Stimulated activated naive CD8-positive, alpha-beta T cell treated with anti-CD3 and anti-CD28 coated beads, Interleukin-15, Interleukin-2, amounts not matched to agents 100 ng/mL and 50 ng/mL, for 24 hours (primary cell): ENCODE data around the gene LPIN2.

Source experiments
- H3K27ac Mint-ChIP-seq: one replicate; pipeline ENCODE4 v1.8.0; 2021; ENCODE audit warnings: mild to moderate bottlenecking, mixed read lengths
- H3K27me3 Mint-ChIP-seq: one replicate; pipeline ENCODE4 v1.8.0; 2021; ENCODE audit warnings: mixed read lengths
- H3K36me3 Mint-ChIP-seq: one replicate; pipeline ENCODE4 v1.8.0; 2021; ENCODE audit warnings: low read depth, mixed read lengths
- H3K4me1 Mint-ChIP-seq: one replicate; pipeline ENCODE4 v1.8.0; 2021; ENCODE audit warnings: low read depth, mixed read lengths
- H3K4me3 Mint-ChIP-seq: one replicate; pipeline ENCODE4 v1.8.0; 2021; ENCODE audit warnings: mild to moderate bottlenecking, mixed read lengths
- H3K9me3 Mint-ChIP-seq: one replicate; pipeline ENCODE4 v1.8.0; 2021; ENCODE audit warnings: mixed read lengths

The LPIN2 gene

DNA sequence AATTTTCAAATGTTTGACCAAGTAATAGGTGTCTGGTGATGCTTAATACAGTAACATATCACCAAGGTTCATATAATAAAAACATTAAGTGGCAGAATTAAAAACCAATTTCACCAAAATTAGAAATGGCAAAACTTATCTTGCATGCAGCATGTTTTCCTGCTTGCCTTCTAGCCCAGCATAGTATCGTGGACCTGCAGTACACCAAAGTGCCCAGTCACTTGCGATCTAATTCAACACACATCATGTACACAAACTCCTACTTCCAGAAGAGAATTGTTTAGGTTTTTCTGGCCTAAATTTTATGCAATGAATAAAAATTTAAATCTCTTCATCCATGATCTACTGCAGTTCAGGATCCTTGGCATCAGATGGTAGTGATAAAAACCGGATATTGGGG, 28.9 kb downstream of the LPIN2 start:
- Mint-ChIP-seq H3K27me3 (no peaks in the 10 kb centered on the region), H3K36me3 (peaks cover 18% of the 10 kb centered on the region), H3K4me3 (no peak overlapping the region), H3K9me3 (no peaks in the 10 kb centered on the region), H3K4me1 (peaks cover 86% of the 10 kb centered on the region), H3K27ac (peak overlapping the region; percentile 73)

- no peaks in the 10 kb centered on the region for H3K9me3 Mint-ChIP-seq
Measured at GRCh38 chr18:2983296-2983695, 29.6 kb downstream of the LPIN2 start.

GRCh38 chr18:2982452-2983269, 30.3 kb downstream of the LPIN2 start:
- peaks cover 86% of the 10 kb centered on the region for H3K4me1 Mint-ChIP-seq
- peaks cover 7% of the 10 kb centered on the region for H3K36me3 Mint-ChIP-seq
- H3K9me3 Mint-ChIP-seq, result no peaks in the 10 kb centered on the region
- H3K27me3 Mint-ChIP-seq, result no peaks in the 10 kb centered on the region
- H3K4me3 Mint-ChIP-seq, result peak overlapping the region; percentile 72
- peak overlapping the region; percentile 92 for H3K27ac Mint-ChIP-seq

More at GRCh38 chr18:2983296-2983695, 29.6 kb downstream of the LPIN2 start:
- Mint-ChIP-seq H3K36me3 (peaks cover 12% of the 10 kb centered on the region), H3K27ac (peak overlapping the region; percentile 92), H3K4me3 (peak overlapping the region; percentile 72), H3K4me1 (peaks cover 86% of the 10 kb centered on the region), H3K27me3 (no peaks in the 10 kb centered on the region)

DNA sequence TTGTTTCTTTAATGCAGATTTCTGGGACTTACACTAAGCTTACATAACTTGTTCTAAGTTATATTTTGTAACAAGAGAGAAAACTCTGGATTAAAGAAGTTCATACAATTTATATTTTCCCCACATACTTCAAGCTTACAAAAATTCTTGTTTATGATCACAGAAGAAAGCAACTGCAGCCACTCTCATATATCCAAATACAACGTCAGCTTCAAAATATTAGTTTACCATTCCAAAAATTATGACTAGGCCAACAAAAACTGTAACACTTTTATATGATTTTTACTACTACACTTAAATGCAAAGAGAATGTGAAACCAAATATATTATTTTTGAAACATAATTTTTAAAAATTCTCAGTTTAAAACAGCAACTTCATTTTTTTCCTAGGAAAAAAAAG, 30.9 kb downstream of the LPIN2 start:
- Mint-ChIP-seq H3K27me3 (no peaks in the 10 kb centered on the region), H3K4me1 (peaks cover 91% of the 10 kb centered on the region)

GRCh38 chr18:2981212-2981728, 31.7 kb downstream of the LPIN2 start:
- H3K4me1 Mint-ChIP-seq, result peaks cover 98% of the 10 kb centered on the region
- H3K27ac Mint-ChIP-seq, result peak overlapping the region; percentile 92
- no peaks in the 10 kb centered on the region for H3K27me3 Mint-ChIP-seq
- no peaks in the 10 kb centered on the region for H3K9me3 Mint-ChIP-seq
- peaks cover 7% of the 10 kb centered on the region for H3K36me3 Mint-ChIP-seq
- H3K4me3 Mint-ChIP-seq, result peak overlapping the region; percentile 72

More for the DNA sequence above, 30.9 kb downstream of the LPIN2 start:
- Mint-ChIP-seq H3K36me3 (peaks cover 4% of the 10 kb centered on the region), H3K9me3 (no peaks in the 10 kb centered on the region), H3K27ac (peak overlapping the region; percentile 92), H3K4me3 (peak overlapping the region; percentile 72)

GRCh38 chr18:2979871-2980790, 32.8 kb downstream of the LPIN2 start:
- Mint-ChIP-seq H3K9me3 (no peaks in the 10 kb centered on the region), H3K27ac (peak overlapping the region; percentile 92), H3K36me3 (peaks cover 12% of the 10 kb centered on the region), H3K4me3 (peak overlapping the region; percentile 72), H3K27me3 (no peaks in the 10 kb centered on the region), H3K4me1 (peaks cover 98% of the 10 kb centered on the region)

DNA sequence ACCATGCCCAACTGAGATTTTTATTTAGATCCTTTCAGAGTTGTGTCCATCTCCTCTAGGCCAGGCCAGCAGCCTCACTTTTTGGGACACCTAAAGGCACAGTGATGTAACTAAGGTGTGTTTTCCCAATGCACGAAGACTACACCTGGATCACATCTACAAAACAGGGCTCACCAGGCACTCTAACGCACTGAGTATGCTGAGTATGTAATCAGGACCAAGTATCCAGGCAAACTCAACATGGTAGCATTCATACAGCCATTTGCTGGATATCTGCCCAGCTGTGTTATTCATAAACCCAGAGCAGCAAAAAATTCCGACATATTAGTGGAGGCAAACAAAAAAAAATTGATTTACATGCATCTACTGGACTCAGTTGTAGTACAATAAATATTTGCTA, 33.8 kb downstream of the LPIN2 start:
- Mint-ChIP-seq H3K27ac (peak overlapping the region; percentile 92), H3K4me1 (peaks cover 98% of the 10 kb centered on the region), H3K36me3 (peaks cover 12% of the 10 kb centered on the region), H3K4me3 (peak overlapping the region; percentile 72), H3K27me3 (no peaks in the 10 kb centered on the region), H3K9me3 (no peaks in the 10 kb centered on the region)

- Mint-ChIP-seq H3K9me3 (no peaks in the 10 kb centered on the region), H3K36me3 (peaks cover 12% of the 10 kb centered on the region), H3K27me3 (no peaks in the 10 kb centered on the region), H3K27ac (peak overlapping the region; percentile 92), H3K4me3 (peak overlapping the region; percentile 72), H3K4me1 (peaks cover 98% of the 10 kb centered on the region)
Measured at GRCh38 chr18:2978661-2979106, 34.3 kb downstream of the LPIN2 start.

- Mint-ChIP-seq H3K27me3 (no peaks in the 10 kb centered on the region), H3K36me3 (peaks cover 12% of the 10 kb centered on the region), H3K4me3 (peak overlapping the region; percentile 72), H3K4me1 (peaks cover 98% of the 10 kb centered on the region), H3K27ac (peak overlapping the region; percentile 92), H3K9me3 (no peaks in the 10 kb centered on the region)
Measured at GRCh38 chr18:2978208-2978607, 34.7 kb downstream of the LPIN2 start.

GRCh38 chr18:2976218-2977132, 36.5 kb downstream of the LPIN2 start:
- H3K9me3 Mint-ChIP-seq, result no peaks in the 10 kb centered on the region
- H3K4me3 Mint-ChIP-seq, result peak overlapping the region; percentile 21
- no peaks in the 10 kb centered on the region for H3K27me3 Mint-ChIP-seq
- H3K4me1 Mint-ChIP-seq, result peaks cover 98% of the 10 kb centered on the region
- peaks cover 10% of the 10 kb centered on the region for H3K36me3 Mint-ChIP-seq
- H3K27ac Mint-ChIP-seq, result peak overlapping the region; percentile 92

GRCh38 chr18:2974731-2975130, 38.2 kb downstream of the LPIN2 start:
- Mint-ChIP-seq H3K27ac (peak overlapping the region; percentile 67), H3K4me3 (no peak overlapping the region), H3K27me3 (no peaks in the 10 kb centered on the region), H3K4me1 (peaks cover 98% of the 10 kb centered on the region), H3K36me3 (peaks cover 13% of the 10 kb centered on the region), H3K9me3 (no peaks in the 10 kb centered on the region)

- peak overlapping the region; percentile 97 for H3K27ac Mint-ChIP-seq
- H3K36me3 Mint-ChIP-seq, result peaks cover 17% of the 10 kb centered on the region
- H3K27me3 Mint-ChIP-seq, result no peaks in the 10 kb centered on the region
- peak overlapping the region; percentile 83 for H3K4me3 Mint-ChIP-seq
- H3K9me3 Mint-ChIP-seq, result no peaks in the 10 kb centered on the region
- peaks cover 98% of the 10 kb centered on the region for H3K4me1 Mint-ChIP-seq
Measured at GRCh38 chr18:2971741-2972552, 41.0 kb downstream of the LPIN2 start.
